GM10248 (cell line): ENCODE data around the gene LIMD2.

ENCODE experiments used
- CTCF ChIA-PET: fragments of 300-600 bp; sonication (Branson Sonifier 250); formaldehyde crosslinking; extraction: SDS; loops from one replicate; lab custom pipeline; 2021; ENCODE audit warnings: antibody characterized with exemption; lab: Yijun Ruan, JAX
- POLR2A ChIA-PET: fragments of 350-650 bp; sonication (Branson Sonifier 250); formaldehyde crosslinking; extraction: SDS; loops from one replicate; lab custom pipeline; 2020; ENCODE audit warnings: antibody characterized with exemption; lab: Yijun Ruan, JAX
- DNase-seq: peaks from one replicate; pipeline ENCODE4 v3.0.0; 2012; ENCODE audit errors: extremely low spot score
- CTCF ChIP-seq: IDR thresholded peaks from 2 replicates; pipeline ENCODE4 v1.5.1; 2012; ENCODE audit warnings: mild to moderate bottlenecking, low read depth; ENCODE audit errors: extremely low read depth, missing control alignments, control extremely low read depth

LIMD2 gene

GRCh38 chr17:63698886-63699637 lies 863 bp downstream of the LIMD2 start:
- ChIA-PET POLR2A (interaction anchor here (1.0 kb wide), 1 partner anchor 43 kb away, joined by 3 read pairs; no protein-coding TSS in a partner anchor), CTCF (interaction anchor here (0.8 to 6.4 kb wide), 14 partner anchors 11 to 144 kb away, joined by 3 to 56 read pairs (median 4); partner anchors contain the start of gene SMARCD2)
- DNase-seq: peak; percentile 83

GRCh38 chr17:63698381-63698885 lies 1.5 kb downstream of the LIMD2 start:
- no peak for DNase-seq
- ChIA-PET POLR2A (interaction anchor here (0.5 to 1.0 kb wide), 3 partner anchors 44 to 90 kb away, joined by 3 to 4 read pairs (median 4); partner anchors contain the start of gene CCDC47), CTCF (interaction anchor here (0.7 to 6.4 kb wide), 17 partner anchors 11 to 145 kb away, joined by 3 to 56 read pairs (median 4); partner anchors contain the start of genes SMARCD2 and STRADA)

More at GRCh38 chr17:63698886-63699637, 863 bp downstream of the LIMD2 start:
- TF ChIP-seq CTCF: no peak

GRCh38 chr17:63697341-63698286 lies 2.3 kb downstream of the LIMD2 start:
- DNase-seq: peak; percentile 72
- POLR2A ChIA-PET: interaction anchor here (0.5 to 1.0 kb wide), 4 partner anchors 45 to 146 kb away, joined by 3 to 5 read pairs (median 4); partner anchors contain the start of gene CCDC47

More at GRCh38 chr17:63698381-63698885, 1.5 kb downstream of the LIMD2 start:
- TF ChIP-seq CTCF: no peak

GRCh38 chr17:63696381-63696961 lies 3.5 kb downstream of the LIMD2 start:
- peak; percentile 52 for DNase-seq
- TF ChIP-seq CTCF: peak; percentile 50
- CTCF ChIA-PET: interaction anchor here (1.1 to 6.4 kb wide), 8 partner anchors 11 to 271 kb away, joined by 3 to 56 read pairs (median 10); no protein-coding TSS in a partner anchor
- POLR2A ChIA-PET: interaction anchor here (0.8 kb wide), 1 partner anchor 137 kb away, joined by 3 read pairs; no protein-coding TSS in a partner anchor

More at GRCh38 chr17:63697341-63698286, 2.3 kb downstream of the LIMD2 start:
- peak; percentile 80 for TF ChIP-seq CTCF
- CTCF ChIA-PET: interaction anchor here (0.7 to 6.4 kb wide), 23 partner anchors 9 to 272 kb away, joined by 3 to 56 read pairs (median 4); partner anchors contain the start of genes CCDC47, SMARCD2 and STRADA

- ChIA-PET POLR2A (interaction anchor here (1.1 kb wide), 1 partner anchor 155 kb away, joined by 4 read pairs; no protein-coding TSS in a partner anchor), CTCF (interaction anchor here (1.1 to 6.4 kb wide), 7 partner anchors 11 to 270 kb away, joined by 3 to 56 read pairs (median 8); no protein-coding TSS in a partner anchor)
- no peak for DNase-seq
- no peak for TF ChIP-seq CTCF
These were observed 4.0 kb downstream of the LIMD2 start for GRCh38 chr17:63695889-63696288.
